Natural killer cell (primary cell): ENCODE measurements around the gene CAPN5. TPM values are rescaled to one million over a fixed set of nuclear protein-coding genes. Genes with fewer than 3 reads are reported as not detected.

ENCODE experiments used
- ATAC-seq, 3 donors: fragments of 150-1000 bp in 2 of 3; fragments of 200-7000 bp in 1 of 3; cut with Tn5 transposase; 1 replicate in 1 of 3; 2 replicates in 2 of 3; pipeline ENCODE4 v1.10.0; 2021; ENCODE audit warnings: mild to moderate bottlenecking in 2 of 3, moderate library complexity in 2 of 3
- DNase-seq, 2 donors: peaks; one replicate each; pipeline versions ENCODE4 v3.0.0 to v3.0.0-alpha.2; 2013 to 2021; ENCODE audit warnings: mixed read lengths in 1 of 2
- H3K27ac ChIP-seq: one replicate; pipeline ENCODE4 v1.5.1; 2013; ENCODE audit warnings: mild to moderate bottlenecking, low read length
- H3K27me3 ChIP-seq: one replicate; pipeline ENCODE4 v1.6.1; 2013; ENCODE audit warnings: low read length; ENCODE audit not compliant: control insufficient read depth, insufficient read depth
- H3K36me3 ChIP-seq: one replicate; pipeline ENCODE4 v1.6.1; 2013; ENCODE audit warnings: low read length; ENCODE audit not compliant: control insufficient read depth, insufficient read depth
- H3K4me1 ChIP-seq: one replicate; pipeline ENCODE4 v1.6.1; 2013; ENCODE audit warnings: low read length; ENCODE audit not compliant: control insufficient read depth, insufficient read depth
- H3K4me3 ChIP-seq: one replicate; pipeline ENCODE4 v1.5.1; 2013; ENCODE audit warnings: low read length
- H3K9me3 ChIP-seq: one replicate; pipeline ENCODE4 v1.6.1; 2013; ENCODE audit warnings: low read length; ENCODE audit not compliant: control insufficient read depth, insufficient read depth
- H3K27ac Mint-ChIP-seq, 2 donors: one replicate each; pipeline ENCODE4 v1.8.0; 2022; ENCODE audit warnings: mild to moderate bottlenecking in 2 of 2, mixed read lengths in 2 of 2, moderate library complexity in 1 of 2
- H3K27me3 Mint-ChIP-seq, 2 donors: one replicate each; pipeline ENCODE4 v1.8.0; 2022; ENCODE audit warnings: low read depth in 2 of 2, mixed read lengths in 2 of 2
- H3K36me3 Mint-ChIP-seq: one replicate; pipeline ENCODE4 v1.8.0; 2022; ENCODE audit warnings: mixed read lengths
- H3K4me1 Mint-ChIP-seq, 2 donors: one replicate each; pipeline ENCODE4 v1.8.0; 2022; ENCODE audit warnings: mixed read lengths in 2 of 2
- H3K4me3 Mint-ChIP-seq: one replicate; pipeline ENCODE4 v1.8.0; 2022; ENCODE audit warnings: mild to moderate bottlenecking, moderate library complexity, mixed read lengths
- H3K9me3 Mint-ChIP-seq, 2 donors: one replicate each; pipeline ENCODE4 v1.8.0; 2022; ENCODE audit warnings: mixed read lengths in 2 of 2
- CTCF ChIP-seq: fragments of 200-600 bp; IDR thresholded peaks from one replicate; pipeline ENCODE4 v1.8.0; 2022; ENCODE audit warnings: antibody characterized with exemption
- WGBS: methylation state at CpG from one replicate; pipeline ENCODE4 v1.1.7; 2013; ENCODE audit warnings: missing lambda C conversion rate; ENCODE audit not compliant: insufficient coverage; 5-methylcytosine and 5-hydroxymethylcytosine counted together
- intact Hi-C: fragments of 100-400 bp; cut with micrococcal nuclease; formaldehyde crosslinking; loops from one replicate; pipeline ENCODE4 v1.14.2; 2022
- total RNA-seq, 4 donors: library from RNA; stranded (reverse); fragments of 120-200 nt in 1 of 4; gene quantifications; one replicate each; pipeline versions ENCODE4 v1.2.3 to v1.2.4, GENCODE V29; 2013 to 2022

The CAPN5 gene
- total RNA-seq, 3 donors from 2014 or later (not counting 1 experiment from before 2014, with no cell fraction given): 32.3 to 34.5 (median 34.3) TPM

- peak overlapping the region; percentile 55 for H3K4me3 Mint-ChIP-seq
Observed at GRCh38 chr11:77154381-77155081, 87.8 kb downstream of the CAPN5 start.

GRCh38 chr11:77155082-77155475 is 88.3 kb downstream of the CAPN5 start:
- Histone ChIP-seq H3K27ac (no peak overlapping the region), H3K36me3 (no peaks in the 10 kb centered on the region), H3K4me1 (peaks cover 47% of the 10 kb centered on the region), H3K27me3 (peaks cover 4% of the 10 kb centered on the region), H3K4me3 (no peak overlapping the region), H3K9me3 (no peaks in the 10 kb centered on the region)
- peaks cover 33 to 49% of the 10 kb centered on the region in 2 donors for H3K4me1 Mint-ChIP-seq
- TF ChIP-seq CTCF: no peak
- DNase-seq (no peak), ATAC-seq (peak; percentile 12 to 51 (median 39))
- intact Hi-C loops: no loop called here
- H3K4me3 Mint-ChIP-seq: peak overlapping the region; percentile 55
- H3K27me3 Mint-ChIP-seq: peaks cover 20 to 23% of the 10 kb centered on the region in 2 donors
- no peaks in the 10 kb centered on the region for H3K36me3 Mint-ChIP-seq
- no peaks in the 10 kb centered on the region for H3K9me3 Mint-ChIP-seq
- WGBS: 71% methylated on average over 3 of the region's 4 CpGs
- H3K27ac Mint-ChIP-seq: no peak overlapping the region

More at GRCh38 chr11:77154381-77155081, 87.8 kb downstream of the CAPN5 start:
- Mint-ChIP-seq H3K36me3 (no peaks in the 10 kb centered on the region), H3K9me3 (no peaks in the 10 kb centered on the region), H3K4me1 (peaks cover 33 to 51% of the 10 kb centered on the region in 2 donors), H3K27ac (peak overlapping the region in 1 of 2 donors; percentile 45), H3K27me3 (peaks cover 18 to 26% of the 10 kb centered on the region in 2 donors)
- H3K4me3 ChIP-seq: no peak overlapping the region
- WGBS: 13% methylated on average over 8 of the region's 10 CpGs
- intact Hi-C loops: no loop called here
- no peaks in the 10 kb centered on the region for H3K36me3 ChIP-seq
- ATAC-seq (peak; percentile 22 to 57 (median 46)), DNase-seq (no peak)
- H3K27me3 ChIP-seq: peaks cover 4% of the 10 kb centered on the region
- no peak overlapping the region for H3K27ac ChIP-seq
- peaks cover 47% of the 10 kb centered on the region for H3K4me1 ChIP-seq
- TF ChIP-seq CTCF: no peak
- no peaks in the 10 kb centered on the region for H3K9me3 ChIP-seq

GRCh38 chr11:77155556-77156130 is 88.9 kb downstream of the CAPN5 start:
- intact Hi-C loops: no loop called here
- H3K27ac ChIP-seq: no peak overlapping the region
- peaks cover 47% of the 10 kb centered on the region for H3K4me1 ChIP-seq
- DNase-seq (no peak), ATAC-seq (no peak)
- H3K9me3 Mint-ChIP-seq: no peaks in the 10 kb centered on the region
- H3K36me3 Mint-ChIP-seq: no peaks in the 10 kb centered on the region
- peak overlapping the region; percentile 50 for H3K4me3 Mint-ChIP-seq
- H3K27me3 Mint-ChIP-seq: peaks cover 17 to 19% of the 10 kb centered on the region in 2 donors
- H3K36me3 ChIP-seq: no peaks in the 10 kb centered on the region
- WGBS: 94% methylated on average over 13 of the region's 13 CpGs
- H3K4me3 ChIP-seq: no peak overlapping the region
- peaks cover 4% of the 10 kb centered on the region for H3K27me3 ChIP-seq
- no peak overlapping the region for H3K27ac Mint-ChIP-seq
- no peaks in the 10 kb centered on the region for H3K9me3 ChIP-seq
- no peak for TF ChIP-seq CTCF
- H3K4me1 Mint-ChIP-seq: peaks cover 33 to 47% of the 10 kb centered on the region in 2 donors
